HepG2 (cell line): ENCODE results near the gene TMEM114.

Experiments
- POLR2AphosphoS5 ChIP-seq: IDR thresholded peaks from 2 replicates; pipeline ENCODE4 v1.6.1; 2012; ENCODE audit warnings: low read depth, low read length
- THAP11 ChIP-seq: IDR thresholded peaks from 2 replicates; pipeline ENCODE4 v1.6.1; 2016; ENCODE audit warnings: missing biosample characterization, missing genetic modification reagents
- ZNF713 ChIP-seq: sonication (generic); formaldehyde crosslinking; IDR thresholded peaks from 2 replicates; pipeline ENCODE4 v1.4.0; 2020; ENCODE audit warnings: mild to moderate bottlenecking, missing genetic modification reagents

GRCh38 chr16:8549843-8550412, 40.4 kb downstream of the TMEM114 start:
- TF ChIP-seq ZNF713 (CRISPR knock-in tag) (no peak), POLR2AphosphoS5 (no peak), THAP11 (CRISPR knock-in tag) (no peak)
